Activated T-cell treated with anti-CD3 and anti-CD28 coated beads for 4 hours (primary cell): ENCODE results near the gene CELA1.

Experiments
- DNase-seq: peaks from one replicate; pipeline ENCODE4 v3.0.0-alpha.2; 2020

The CELA1 gene

GRCh38 chr12:51374361-51374760, 27.9 kb upstream of the CELA1 start:
- DNase-seq: no peak

- DNase-seq: no peak
Observed at GRCh38 chr12:51373187-51373586, 26.7 kb upstream of the CELA1 start.

DNA sequence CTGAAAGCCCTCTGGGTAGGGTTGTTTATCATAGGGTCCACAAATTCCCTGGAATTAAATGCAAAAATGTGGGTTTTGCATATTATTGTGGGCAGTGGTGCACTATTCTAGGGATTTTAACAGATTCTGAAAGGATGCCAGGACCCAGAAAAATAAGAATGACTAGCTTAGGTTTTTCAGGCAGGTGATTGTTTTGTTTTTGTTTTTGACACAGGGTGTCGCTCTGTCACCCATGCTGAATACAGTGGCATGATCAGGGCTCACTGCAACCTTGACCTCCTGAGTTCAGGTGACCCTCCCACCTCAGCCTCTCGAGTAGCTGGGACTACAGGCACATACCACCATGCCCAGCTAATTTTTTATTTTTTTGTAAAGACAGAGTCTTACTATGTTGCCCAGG, 25.5 kb upstream of the CELA1 start:
- DNase-seq: no peak

DNA sequence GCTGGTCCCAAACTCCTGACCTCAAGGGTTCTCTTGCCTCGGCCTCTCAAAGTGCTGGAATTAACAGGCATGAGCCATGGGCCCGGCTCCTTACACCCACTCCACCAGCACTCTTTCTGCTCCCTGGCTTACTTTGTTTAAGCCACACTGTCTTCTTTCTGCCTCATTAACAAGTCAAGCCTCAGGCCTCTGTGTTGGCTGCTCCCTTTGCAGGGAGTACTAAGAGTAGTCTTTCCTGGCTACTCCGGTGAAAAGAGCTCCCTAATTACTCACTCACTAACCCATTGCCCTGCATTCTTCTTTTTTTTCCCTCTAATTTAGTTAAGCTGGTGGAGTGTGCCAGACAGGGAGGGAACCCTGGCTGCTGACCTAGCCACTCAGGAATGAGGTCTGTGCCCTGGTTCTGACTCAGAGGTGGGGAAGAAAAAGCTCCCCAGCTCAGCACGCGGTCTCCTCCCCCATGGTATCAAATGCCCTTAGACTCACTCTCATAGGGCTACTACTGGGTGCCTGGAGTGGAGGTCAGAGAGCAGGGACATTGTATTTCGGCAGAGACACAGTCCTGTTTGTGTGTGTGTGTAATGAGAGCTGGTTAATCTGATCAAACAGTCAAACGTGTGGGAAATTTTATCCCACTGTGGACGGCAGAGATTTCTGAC, 24.9 kb upstream of the CELA1 start:
- no peak for DNase-seq

- no peak for DNase-seq
Observed at GRCh38 chr12:51370667-51371066, 24.2 kb upstream of the CELA1 start.

DNA sequence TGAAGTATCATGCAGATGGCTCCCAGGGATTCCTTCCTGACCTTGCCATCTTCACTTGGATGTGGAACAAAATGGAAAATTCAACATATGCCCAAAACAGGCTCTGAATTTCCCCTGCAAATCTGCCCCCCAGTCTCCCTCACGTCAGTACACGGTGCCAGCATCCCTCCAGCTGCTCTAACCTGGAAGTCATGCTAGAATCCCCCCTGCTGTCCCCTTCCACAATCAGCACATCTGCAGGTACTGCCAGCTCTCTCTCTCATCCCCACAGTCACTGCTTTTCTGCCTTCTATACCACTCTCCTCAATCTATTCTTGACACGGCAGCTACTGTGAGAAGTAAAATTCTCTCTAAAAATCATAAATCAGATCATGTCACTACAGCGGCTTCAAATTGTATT, 23.1 kb upstream of the CELA1 start:
- no peak for DNase-seq

GRCh38 chr12:51368640-51369517, 22.4 kb upstream of the CELA1 start:
- DNase-seq: peak; percentile 70

GRCh38 chr12:51365276-51365675, 18.8 kb upstream of the CELA1 start:
- DNase-seq: no peak

GRCh38 chr12:51364001-51364400, 17.5 kb upstream of the CELA1 start:
- DNase-seq: no peak

DNA sequence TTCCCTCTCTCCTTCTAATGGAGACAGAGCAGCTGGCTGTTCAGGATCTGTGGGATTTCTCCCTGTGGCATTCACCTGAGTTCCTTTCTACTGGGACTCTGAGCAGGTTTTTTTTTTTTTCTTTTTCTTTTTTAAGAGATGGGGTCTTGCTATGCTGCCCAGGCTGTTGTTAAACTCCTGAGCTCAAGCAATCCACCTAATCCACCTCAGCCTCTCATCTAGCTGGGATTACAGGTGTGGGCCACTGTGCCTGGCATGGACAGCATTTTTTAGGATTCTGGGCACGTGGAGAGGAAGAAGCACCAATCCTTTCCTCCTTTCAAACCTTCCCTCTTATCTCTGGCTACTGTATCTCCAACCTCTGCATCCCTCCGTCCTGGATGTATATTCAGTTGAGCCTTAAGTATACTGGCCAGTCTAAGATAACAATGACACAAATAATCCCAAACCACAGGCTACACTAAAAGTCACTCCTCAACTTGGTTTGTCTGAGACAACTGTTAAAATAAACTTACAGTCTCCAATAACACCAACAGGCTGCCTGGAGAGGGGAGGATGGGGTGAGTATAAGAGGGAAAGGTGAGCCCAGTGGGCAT, 16.4 kb upstream of the CELA1 start:
- no peak for DNase-seq

- no peak for DNase-seq
Observed at GRCh38 chr12:51362307-51362706, 15.8 kb upstream of the CELA1 start.

DNA sequence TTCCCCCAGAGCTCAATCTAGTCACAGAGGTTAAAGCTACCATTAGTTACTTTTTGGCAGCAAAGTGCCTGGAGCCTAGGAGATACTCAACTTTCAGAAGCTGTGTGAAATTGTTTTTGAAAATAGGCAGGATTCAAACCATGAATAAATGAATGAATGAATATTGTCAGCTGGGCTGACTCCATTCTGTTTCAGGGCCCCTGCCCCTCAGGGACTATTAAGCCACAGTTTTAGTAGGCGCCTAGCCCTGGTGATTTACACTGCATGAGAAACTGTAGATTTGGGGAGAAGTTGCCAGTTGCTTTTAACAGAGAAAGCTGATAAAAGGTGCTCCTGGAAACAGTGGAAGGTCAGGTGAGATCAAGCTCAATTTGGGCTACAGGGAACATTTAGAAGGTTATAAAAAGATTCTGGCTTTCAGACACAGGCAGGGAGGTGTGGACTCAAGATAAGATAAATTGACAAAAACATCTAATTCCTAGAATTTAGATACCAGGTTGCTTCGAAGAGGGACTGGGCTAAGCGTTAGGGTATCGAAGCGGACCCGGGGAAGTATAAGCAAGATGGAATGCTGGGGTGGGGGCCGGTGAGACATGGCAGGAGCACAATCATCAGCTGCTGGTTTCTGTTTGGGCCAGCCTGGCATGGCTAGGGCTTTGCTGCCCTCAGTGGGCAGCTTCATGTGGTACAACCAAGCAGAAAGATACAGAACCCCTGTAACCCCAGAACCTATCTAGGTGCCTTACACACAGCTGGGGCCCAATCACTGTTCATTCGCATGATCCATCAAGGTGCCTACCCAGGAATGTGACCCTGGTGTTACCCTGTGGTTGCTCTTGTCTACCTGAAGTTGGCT, 14.9 kb upstream of the CELA1 start:
- DNase-seq: no peak

DNA sequence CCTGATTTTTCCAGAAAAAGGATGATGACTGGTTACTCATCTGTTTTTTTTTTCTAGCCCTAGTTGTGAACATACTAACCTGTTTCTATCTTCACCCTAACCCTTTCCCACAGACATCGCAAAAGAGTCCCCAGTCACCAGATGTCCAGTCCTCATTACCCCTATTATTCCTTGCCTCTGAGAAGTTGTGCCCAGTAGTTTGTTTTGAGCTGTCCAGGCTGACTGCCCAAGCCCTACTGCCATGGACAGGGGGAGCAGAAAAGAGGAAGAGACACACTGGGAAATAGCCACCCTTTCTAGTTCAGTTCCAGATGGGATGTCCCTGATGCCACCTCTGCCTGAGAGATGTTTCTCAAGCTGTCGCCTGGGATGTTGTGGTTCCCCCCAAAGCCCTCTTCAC, 13.8 kb upstream of the CELA1 start:
- DNase-seq: no peak

GRCh38 chr12:51359851-51360250, 13.4 kb upstream of the CELA1 start:
- DNase-seq: no peak

GRCh38 chr12:51358496-51358895, 12.0 kb upstream of the CELA1 start:
- no peak for DNase-seq

DNA sequence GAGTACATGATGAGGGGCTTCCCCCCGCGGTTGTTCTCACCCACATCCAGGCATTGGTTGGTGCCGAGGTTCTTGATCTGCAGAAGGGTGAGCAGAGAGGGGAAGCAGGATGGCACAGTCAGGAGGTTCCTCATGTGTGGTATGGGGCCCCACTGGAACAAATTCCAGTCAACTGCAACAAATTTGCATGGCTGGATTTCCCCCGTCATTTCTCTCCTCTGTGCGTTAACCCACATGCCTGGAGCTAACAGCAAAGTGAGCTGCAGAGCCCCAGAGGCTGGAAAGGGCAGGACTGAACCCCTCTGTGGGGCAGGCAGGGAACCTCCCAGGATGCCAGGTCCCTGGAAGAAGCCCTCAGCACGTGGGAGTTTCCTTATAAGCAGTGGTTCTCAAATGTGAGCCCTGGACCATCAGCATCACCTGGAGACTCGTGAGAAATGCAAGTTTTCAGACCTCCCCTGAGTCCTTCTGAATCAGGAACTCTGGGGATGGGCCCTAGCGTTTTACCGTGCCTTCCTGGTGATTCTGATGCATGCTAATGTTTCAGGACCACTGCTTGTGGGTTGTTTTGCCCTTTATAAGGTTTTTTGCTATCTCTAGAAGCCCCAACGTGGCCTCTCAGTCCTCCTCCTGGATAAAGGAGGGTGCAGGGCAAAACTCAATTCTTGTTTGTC, 11.0 kb upstream of the CELA1 start:
- DNase-seq: no peak

DNA sequence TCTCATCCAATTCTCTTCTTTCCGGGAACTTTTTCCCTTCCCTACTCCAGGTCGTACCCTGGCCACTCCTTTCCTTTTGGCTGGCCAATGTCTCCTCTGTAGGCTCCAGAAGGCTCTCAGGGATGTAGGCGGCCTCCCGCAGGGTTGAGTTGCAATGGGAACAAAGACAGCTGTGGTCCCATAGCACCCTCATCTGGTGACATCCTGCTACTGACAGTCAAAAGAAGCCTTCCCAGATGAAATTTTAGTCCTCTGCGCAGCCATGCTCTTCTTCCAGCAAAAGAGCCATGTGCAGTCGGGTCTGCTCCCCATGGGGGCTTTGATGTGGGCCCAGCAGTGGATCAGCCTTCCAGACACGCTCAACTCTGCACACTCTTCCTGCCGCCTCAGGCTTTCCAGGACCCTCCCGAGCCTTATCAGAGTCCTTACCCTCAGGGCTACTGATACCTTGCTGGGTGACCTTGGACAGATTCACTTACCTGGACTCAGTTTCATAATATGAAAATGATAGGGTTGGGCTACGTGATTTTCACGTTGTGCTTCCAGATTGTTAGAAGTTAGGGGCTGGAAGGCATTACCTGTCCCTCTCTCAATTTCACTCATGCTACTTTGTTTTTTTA, 5.5 kb upstream of the CELA1 start:
- DNase-seq: no peak

GRCh38 chr12:51349026-51349425, 2.5 kb upstream of the CELA1 start:
- no peak for DNase-seq

DNA sequence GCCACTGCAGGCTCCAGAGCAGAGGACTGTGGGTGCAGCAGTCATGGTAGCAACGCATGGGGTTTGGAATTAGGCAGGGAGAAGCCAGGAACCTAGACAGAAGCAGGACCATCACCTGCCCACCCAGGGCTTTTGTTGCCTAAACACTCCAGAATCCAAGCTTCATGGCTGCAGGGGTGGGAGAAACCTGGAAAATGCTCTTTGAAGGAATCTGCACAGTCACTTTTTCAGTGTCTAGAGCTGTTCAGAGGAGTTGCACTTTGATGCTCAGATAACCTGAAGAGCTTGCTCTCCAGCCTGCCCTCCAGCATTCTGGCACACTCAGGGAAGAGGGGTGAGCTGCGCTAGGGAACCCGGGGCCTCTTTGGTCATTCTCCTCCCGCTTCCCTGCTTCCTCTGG, 1.6 kb upstream of the CELA1 start:
- no peak for DNase-seq

DNA sequence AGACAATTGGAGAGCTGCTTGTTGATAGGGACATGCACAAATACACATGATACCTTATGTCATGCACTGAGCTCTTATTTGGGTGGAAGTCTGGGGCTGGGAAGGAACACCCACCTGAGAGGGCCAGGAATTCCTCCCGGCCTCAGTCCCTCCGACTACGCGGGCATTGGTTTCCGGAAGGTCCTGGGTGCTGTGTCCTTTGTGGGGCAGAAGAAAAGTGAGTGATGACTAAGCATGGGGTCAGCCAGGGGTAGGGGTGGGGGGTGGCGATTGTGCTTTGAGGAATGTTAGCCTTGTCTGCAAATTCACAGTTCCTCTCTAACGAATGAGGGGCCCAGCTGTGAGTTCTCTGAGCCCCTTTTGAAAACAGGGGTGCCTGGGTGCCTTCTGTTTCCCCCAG, 798 bp downstream of the CELA1 start:
- DNase-seq: no peak

DNA sequence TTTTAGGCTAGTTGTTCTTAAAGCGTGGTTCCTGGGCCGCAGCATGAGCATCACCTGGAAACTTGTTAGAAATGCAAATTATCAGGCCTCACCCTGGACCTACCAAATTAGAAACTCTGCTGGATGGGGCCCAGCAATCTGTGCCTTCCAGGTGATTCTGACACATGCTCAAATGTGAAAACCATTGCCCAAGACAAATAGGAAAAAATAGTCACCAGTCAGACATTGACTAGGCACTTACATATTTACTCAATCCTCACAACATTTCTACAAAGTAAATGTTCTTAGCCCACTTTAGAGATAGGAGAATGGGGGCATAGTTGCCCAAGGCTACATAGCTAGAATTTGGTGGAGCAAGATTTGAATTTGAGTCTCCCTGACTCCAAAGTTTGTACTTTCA, 3.3 kb downstream of the CELA1 start:
- no peak for DNase-seq

GRCh38 chr12:51342416-51342815, 4.1 kb downstream of the CELA1 start:
- DNase-seq: no peak
